H1 (cell line): ENCODE measurements around the gene CCL15. TPM values are rescaled to one million over a fixed set of nuclear protein-coding genes. Genes with fewer than 3 reads are reported as not detected.

Experiments
- RXRA ChIP-seq: IDR thresholded peaks from 2 replicates; pipeline ENCODE4 v1.6.1; 2011; ENCODE audit warnings: low read depth, mild to moderate bottlenecking, low read length, moderate library complexity; ENCODE audit not compliant: insufficient read depth
- SP2 ChIP-seq: IDR thresholded peaks from 2 replicates; pipeline ENCODE4 v1.6.1; 2012; ENCODE audit warnings: mild to moderate bottlenecking, low read length, inconsistent platforms
- SP4 ChIP-seq: IDR thresholded peaks from 2 replicates; pipeline ENCODE4 v1.6.1; 2012; ENCODE audit warnings: low read length, inconsistent platforms
- polyA plus RNA-seq, 7 experiments: library from polyadenylated mRNA; depleted of rRNA in 3 of 7; stranded (reverse) in 5 of 7; unstranded in 2 of 7; fragments of >200 nt in 5 of 7; fragments of 200-250 nt in 2 of 7; gene quantifications; 1 replicate in 5 of 7; 2 replicates in 1 of 7; 4 replicates in 1 of 7; pipeline versions ENCODE4 v1.2.1 to v1.2.3, GENCODE V29; 2011 to 2013; ENCODE audit warnings: missing spikeins in 2 of 7, mixed read lengths in 2 of 7
- total RNA-seq: library from RNA; stranded (reverse); fragmentation: NEBNext Ultra II Directional; extraction: Animal tissue kit (Norgen Biotek cat#: 25700); gene quantifications from 2 replicates; pipeline ENCODE4 v1.2.1, GENCODE V29; 2021

CCL15 gene
- total and polyA plus RNA-seq, 2 of the 8 experiments (the other 6 are each of a cell fraction or from before 2014, with no cell fraction given): not detected

GRCh38 chr17:36004594-36005108, 3.3 kb upstream of the CCL15 start (continued):
- no peak for TF ChIP-seq RXRA
- TF ChIP-seq SP4: no peak
- no peak for TF ChIP-seq SP2
- TF ChIP-seq, all 59 proteins: peak for 0
